Stimulated activated CD8-positive, alpha-beta memory T cell treated with anti-CD3 and anti-CD28 coated beads, Interleukin-15, amount 100 ng/mL, for 24 hours (primary cell): ENCODE results near the gene CD300H.
"Not testable (repeated sequence)": the region's sequence is repeated elsewhere in the genome, so short reads cannot be mapped to it uniquely, and the experiment has no call there.

Source experiments
- DNase-seq: peaks from one replicate; pipeline ENCODE4 v3.0.0-alpha.2; 2020; ENCODE audit warnings: low read depth

CD300H gene

GRCh38 chr17:74526681-74527080 is 40.6 kb downstream of the CD300H start:
- DNase-seq: no peak

- no peak for DNase-seq
Observed at GRCh38 chr17:74525781-74526288, 41.5 kb downstream of the CD300H start.

GRCh38 chr17:74525465-74525725 is 41.9 kb downstream of the CD300H start:
- DNase-seq: no peak

GRCh38 chr17:74524653-74525464 is 42.5 kb downstream of the CD300H start:
- no peak for DNase-seq

GRCh38 chr17:74523308-74523707 is 44.0 kb downstream of the CD300H start:
- DNase-seq: no peak

- DNase-seq: no peak
Observed at GRCh38 chr17:74522381-74523105, 44.8 kb downstream of the CD300H start.

GRCh38 chr17:74521701-74522201 is 45.6 kb downstream of the CD300H start:
- DNase-seq: no peak

- no peak for DNase-seq
Observed at GRCh38 chr17:74520790-74521480, 46.4 kb downstream of the CD300H start.

- DNase-seq: no peak
Observed at GRCh38 chr17:74520016-74520434, 47.3 kb downstream of the CD300H start.

- DNase-seq: not testable (repeated sequence)
Observed at GRCh38 chr17:74518413-74518981, 48.8 kb downstream of the CD300H start.

GRCh38 chr17:74516561-74517328 is 50.6 kb downstream of the CD300H start:
- DNase-seq: no peak

GRCh38 chr17:74515941-74516340 is 51.4 kb downstream of the CD300H start:
- DNase-seq: no peak

GRCh38 chr17:74514632-74515334 is 52.5 kb downstream of the CD300H start:
- DNase-seq: no peak

GRCh38 chr17:74513987-74514631 is 53.2 kb downstream of the CD300H start:
- no peak for DNase-seq

- no peak for DNase-seq
Observed at GRCh38 chr17:74512624-74513091, 54.7 kb downstream of the CD300H start.

- no peak for DNase-seq
Observed at GRCh38 chr17:74512036-74512435, 55.3 kb downstream of the CD300H start.
